HUES6 (cell line): ENCODE data around the gene FKBP1B.
"Not testable (repeated sequence)": the region's sequence is repeated elsewhere in the genome, so short reads cannot be mapped to it uniquely, and the experiment has no call there.

ENCODE experiments used
- H3K27ac ChIP-seq: 2 replicates; pipeline ENCODE4 v1.7.0; 2013; ENCODE audit warnings: low read depth, mild to moderate bottlenecking, low read length, inconsistent platforms
- H3K27me3 ChIP-seq: 2 replicates; pipeline ENCODE4 v1.6.1; 2013; ENCODE audit warnings: low read length; ENCODE audit not compliant: control insufficient read depth, insufficient read depth
- H3K36me3 ChIP-seq: 2 replicates; pipeline ENCODE4 v1.6.1; 2013; ENCODE audit warnings: low read length; ENCODE audit not compliant: control insufficient read depth, insufficient read depth
- H3K4me1 ChIP-seq: 2 replicates; pipeline ENCODE4 v1.6.1; 2013; ENCODE audit warnings: low read length; ENCODE audit not compliant: control insufficient read depth, insufficient read depth
- H3K4me3 ChIP-seq: 2 replicates; pipeline ENCODE4 v1.5.1; 2013; ENCODE audit warnings: low read depth, low read length
- H3K9ac ChIP-seq: one replicate; pipeline ENCODE4 v1.6.1; 2013; ENCODE audit warnings: mild to moderate bottlenecking, low read length
- H3K9me3 ChIP-seq: 2 replicates; pipeline ENCODE4 v1.6.1; 2013; ENCODE audit warnings: low read depth, low read length; ENCODE audit not compliant: control insufficient read depth, insufficient read depth

FKBP1B gene

DNA sequence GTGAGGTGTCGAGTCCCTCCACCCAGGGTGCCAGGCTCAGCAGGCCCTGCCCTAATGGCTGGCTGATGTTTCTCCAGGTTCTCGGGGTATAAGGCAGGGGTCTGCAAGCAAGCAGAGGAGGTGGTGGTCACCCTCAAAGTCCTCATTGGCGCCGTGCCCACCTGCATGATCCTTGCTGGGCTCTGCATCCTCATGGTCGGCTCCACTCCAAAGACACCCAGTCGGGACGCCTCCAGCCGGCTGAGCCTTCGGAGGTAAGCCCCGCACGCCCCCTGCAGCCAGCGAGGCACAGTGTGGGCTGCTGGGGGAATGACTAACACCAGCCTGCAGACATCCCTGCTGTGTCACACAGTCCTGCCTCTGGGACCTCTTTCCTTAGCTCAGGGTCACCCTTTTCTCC, 25.5 kb upstream of the FKBP1B start:
- peaks cover 23% of the 10 kb centered on the region for H3K36me3 ChIP-seq
- no peak overlapping the region for H3K9ac ChIP-seq
- H3K4me3 ChIP-seq: no peak overlapping the region
- no peaks in the 10 kb centered on the region for H3K9me3 ChIP-seq
- H3K27me3 ChIP-seq: no peaks in the 10 kb centered on the region
- H3K27ac ChIP-seq: no peak overlapping the region
- peaks cover 40% of the 10 kb centered on the region for H3K4me1 ChIP-seq

DNA sequence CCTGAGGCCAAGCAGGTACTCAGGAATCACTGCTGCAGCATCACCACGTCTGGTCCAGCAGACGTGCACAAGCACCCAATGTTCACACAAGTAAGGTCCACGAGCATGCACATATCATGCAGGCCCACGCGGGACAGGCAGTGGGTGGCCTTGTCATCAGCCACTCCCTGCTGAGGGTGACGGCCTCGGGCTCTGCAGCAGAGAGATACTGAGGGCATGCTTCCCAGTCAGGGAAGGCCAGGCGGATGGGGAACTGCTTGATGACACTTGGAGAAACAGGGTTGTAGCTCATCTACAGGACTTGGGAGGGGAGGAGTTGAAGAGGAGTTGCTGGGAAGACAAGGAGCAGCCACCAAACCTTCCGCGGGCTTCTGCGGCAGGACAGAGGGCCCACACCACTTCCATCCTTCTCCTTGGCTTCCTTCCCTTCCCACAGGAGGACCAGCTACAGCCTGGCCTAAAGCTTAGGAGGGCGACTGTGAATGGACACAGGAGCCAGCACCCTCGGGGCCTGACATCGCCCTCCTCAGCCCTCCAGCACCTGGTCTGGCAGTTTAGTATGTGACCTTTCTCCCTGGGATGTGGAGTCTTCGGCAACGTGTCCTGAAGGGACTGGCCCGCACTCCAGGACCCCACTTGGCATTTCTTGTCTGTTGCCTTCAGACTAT, 24.4 kb upstream of the FKBP1B start:
- no peak overlapping the region for H3K4me3 ChIP-seq
- H3K4me1 ChIP-seq: peaks cover 40% of the 10 kb centered on the region
- peak overlapping the region; percentile 28 for H3K9ac ChIP-seq
- peak overlapping the region; percentile 82 for H3K27ac ChIP-seq
- H3K27me3 ChIP-seq: no peaks in the 10 kb centered on the region
- H3K36me3 ChIP-seq: peaks cover 35% of the 10 kb centered on the region
- H3K9me3 ChIP-seq: no peaks in the 10 kb centered on the region

DNA sequence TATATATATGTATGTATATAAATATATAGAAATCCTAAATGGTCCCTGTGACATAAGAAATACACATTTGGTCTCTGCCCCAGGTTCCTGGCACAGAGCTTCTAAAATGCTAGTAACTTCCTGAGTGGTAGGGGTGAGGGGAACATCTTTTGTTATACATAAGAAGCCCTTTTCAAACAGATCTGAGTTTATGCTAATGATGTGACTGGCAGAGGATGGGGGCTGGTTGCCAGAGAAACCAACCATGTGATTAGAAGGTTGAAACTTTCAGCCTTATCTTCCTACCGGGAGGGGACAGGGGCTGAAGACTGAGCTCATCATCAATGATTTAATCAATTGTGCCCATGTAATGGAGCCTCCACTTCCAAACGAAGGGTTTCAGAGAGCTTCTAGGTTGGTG, 23.3 kb upstream of the FKBP1B start:
- H3K36me3 ChIP-seq: peaks cover 46% of the 10 kb centered on the region
- peaks cover 38% of the 10 kb centered on the region for H3K4me1 ChIP-seq
- H3K9ac ChIP-seq: no peak overlapping the region
- H3K27ac ChIP-seq: peak overlapping the region; percentile 82
- H3K4me3 ChIP-seq: peak overlapping the region; percentile 7; the same call in 1 of the 2 replicates
- H3K9me3 ChIP-seq: no peaks in the 10 kb centered on the region
- no peaks in the 10 kb centered on the region for H3K27me3 ChIP-seq

DNA sequence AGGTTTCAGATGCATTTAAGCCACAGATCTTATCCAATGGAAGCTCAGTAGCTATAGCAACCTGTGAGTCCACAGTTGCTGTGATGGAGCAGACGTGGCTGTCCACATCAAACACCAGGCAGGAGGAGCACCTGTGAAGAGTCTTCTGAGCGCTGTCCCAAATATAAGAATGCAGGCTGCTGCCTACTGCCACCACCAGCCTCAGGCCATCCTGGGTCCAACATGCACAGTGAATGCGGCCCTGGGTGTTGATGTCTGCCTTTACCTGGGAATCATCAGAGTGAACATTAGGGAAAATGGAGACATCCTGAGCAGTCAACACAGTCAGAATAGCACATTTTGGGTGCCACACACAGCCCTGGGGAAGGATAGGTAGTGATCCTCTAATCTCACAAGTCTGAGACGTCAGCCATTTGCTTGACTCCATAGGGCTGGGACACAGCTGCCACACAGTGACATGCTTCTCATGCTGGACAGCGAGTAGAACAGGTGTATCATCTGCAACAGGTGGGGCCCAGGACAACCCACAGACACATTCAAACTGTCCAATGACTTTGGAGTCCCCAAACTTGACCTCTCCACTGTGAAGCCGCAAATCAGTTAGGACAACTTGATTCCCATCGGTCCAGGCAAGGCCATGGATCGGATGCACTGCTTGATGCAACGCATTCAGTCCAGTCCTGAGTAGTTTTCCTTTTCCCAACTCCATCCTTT, 10.6 kb upstream of the FKBP1B start:
- no peak overlapping the region for H3K27ac ChIP-seq
- H3K4me3 ChIP-seq: no peak overlapping the region
- no peak overlapping the region for H3K9ac ChIP-seq
- H3K9me3 ChIP-seq: no peaks in the 10 kb centered on the region
- H3K4me1 ChIP-seq: no peaks in the 10 kb centered on the region
- peaks cover 33% of the 10 kb centered on the region for H3K36me3 ChIP-seq
- no peaks in the 10 kb centered on the region for H3K27me3 ChIP-seq

DNA sequence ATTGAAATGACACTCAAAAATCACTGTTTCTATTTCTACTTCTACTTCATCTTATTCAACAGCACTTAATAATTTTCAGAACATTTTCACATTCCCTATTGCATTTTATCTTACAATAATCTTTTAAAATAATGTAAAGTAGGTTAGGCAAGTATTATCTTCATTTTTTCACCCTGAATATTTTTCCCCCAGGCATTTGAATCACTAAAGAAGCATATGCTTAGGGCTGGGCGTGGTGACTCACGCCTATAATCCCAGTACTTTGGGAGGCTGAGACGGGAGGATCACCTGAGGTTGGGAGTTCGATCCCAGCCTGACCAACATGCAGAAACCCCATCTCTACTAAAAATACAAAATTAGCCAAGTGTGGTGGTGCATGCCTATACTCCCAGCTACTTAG, 9.0 kb upstream of the FKBP1B start:
- no peaks in the 10 kb centered on the region for H3K27me3 ChIP-seq
- no peaks in the 10 kb centered on the region for H3K9me3 ChIP-seq
- H3K4me1 ChIP-seq: no peaks in the 10 kb centered on the region
- H3K27ac ChIP-seq: no peak overlapping the region
- H3K9ac ChIP-seq: no peak overlapping the region
- no peak overlapping the region for H3K4me3 ChIP-seq
- peaks cover 33% of the 10 kb centered on the region for H3K36me3 ChIP-seq

DNA sequence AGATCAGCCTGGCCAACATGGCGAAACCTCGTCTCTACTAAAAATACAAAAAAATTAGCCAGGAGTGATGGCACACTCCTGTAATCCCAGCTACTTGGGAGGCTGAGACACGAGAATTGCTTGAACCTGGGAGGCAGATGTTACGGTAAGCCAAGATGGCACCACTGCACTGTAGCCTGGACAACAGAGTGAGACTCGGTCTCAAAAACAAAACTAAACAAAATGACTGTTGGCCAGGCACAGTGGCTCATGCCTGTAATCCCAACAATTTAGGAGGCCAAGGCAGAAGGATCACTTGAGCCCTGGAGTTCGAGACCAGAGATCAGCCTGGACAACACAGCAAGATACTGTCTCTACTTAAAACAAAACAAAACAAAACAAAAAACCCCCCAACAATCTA, 6.4 kb upstream of the FKBP1B start:
- H3K9me3 ChIP-seq, H3K4me3 ChIP-seq, H3K4me1 ChIP-seq, H3K27ac ChIP-seq, H3K27me3 ChIP-seq, H3K9ac ChIP-seq: not testable (repeated sequence)
- H3K36me3 ChIP-seq: peaks cover 13% of the 10 kb centered on the region

DNA sequence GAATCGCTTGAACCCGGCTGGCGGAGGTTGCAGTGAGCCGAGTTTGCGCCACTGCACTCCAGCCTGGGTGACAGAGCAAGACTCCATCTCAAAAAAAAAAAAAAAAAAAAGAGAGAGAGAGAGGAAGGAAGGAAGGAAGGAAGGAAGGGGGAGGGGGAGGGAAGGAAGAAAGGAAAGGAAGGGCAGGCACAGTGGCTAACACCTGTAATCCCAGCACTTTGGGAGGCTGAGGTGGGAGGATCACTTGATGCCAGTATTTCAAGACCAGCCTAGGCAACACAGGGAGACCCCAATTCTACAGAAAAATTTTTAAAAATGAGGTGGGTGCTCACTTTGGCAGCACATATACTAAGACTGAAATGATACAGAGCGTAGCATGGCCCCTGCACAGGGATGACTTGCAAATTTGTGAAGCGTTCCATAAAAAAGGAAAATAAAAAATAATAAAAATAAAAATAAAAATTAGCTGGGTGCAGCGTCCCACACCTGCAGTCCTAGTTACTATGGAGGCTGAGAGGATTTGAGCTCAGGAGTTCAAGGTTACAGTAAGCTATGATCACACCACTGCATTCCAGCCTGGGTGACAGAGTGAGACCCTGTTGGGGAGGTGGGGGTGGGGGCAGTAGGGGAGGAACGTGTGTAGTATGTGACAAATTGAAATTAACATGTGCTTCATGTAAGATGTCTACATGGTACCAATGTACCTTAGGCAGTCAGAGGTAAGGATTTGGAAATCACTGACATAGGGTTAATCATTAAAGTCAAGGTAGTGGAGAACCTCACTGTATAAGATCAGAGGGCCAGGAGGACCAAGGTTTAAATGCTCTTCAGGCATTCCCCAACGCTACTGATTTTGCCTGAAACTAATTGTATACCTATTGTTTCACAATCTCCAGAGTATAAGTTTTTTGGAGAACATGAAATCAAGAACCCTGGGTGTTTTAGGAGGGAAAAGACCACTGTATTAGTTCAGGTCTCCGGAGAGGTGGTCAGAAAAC, 3.7 kb upstream of the FKBP1B start:
- H3K27ac ChIP-seq: no peak overlapping the region
- H3K36me3 ChIP-seq: no peaks in the 10 kb centered on the region
- H3K4me1 ChIP-seq: 0 out of 2 replicates have a peak, but pooled peaks cover 8% of the 10 kb centered on the region
- H3K9me3 ChIP-seq: no peaks in the 10 kb centered on the region
- H3K27me3 ChIP-seq: no peaks in the 10 kb centered on the region
- H3K4me3 ChIP-seq: peak overlapping the region; percentile 80
- H3K9ac ChIP-seq: no peak overlapping the region

DNA sequence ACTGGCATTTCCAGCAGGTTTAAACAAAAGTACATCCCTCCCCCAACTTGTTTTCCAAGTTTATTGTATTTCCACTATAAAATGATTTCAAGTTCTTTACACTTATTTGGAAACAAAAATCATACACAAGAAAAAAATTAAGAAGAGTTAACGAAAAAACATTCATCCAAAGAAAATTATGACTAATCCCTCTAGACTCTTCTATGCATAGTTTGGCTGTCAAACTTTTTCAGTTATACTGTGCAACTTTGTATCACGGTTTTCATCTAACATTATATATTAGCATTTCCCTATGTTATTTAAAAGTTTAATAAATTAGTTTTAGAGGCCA, 3.0 kb upstream of the FKBP1B start:
- Histone ChIP-seq H3K9me3 (no peaks in the 10 kb centered on the region), H3K4me3 (peak overlapping the region; percentile 80), H3K4me1 (0 out of 2 replicates have a peak, but pooled peaks cover 8% of the 10 kb centered on the region), H3K36me3 (no peaks in the 10 kb centered on the region), H3K27ac (no peak overlapping the region), H3K27me3 (no peaks in the 10 kb centered on the region), H3K9ac (no peak overlapping the region)

DNA sequence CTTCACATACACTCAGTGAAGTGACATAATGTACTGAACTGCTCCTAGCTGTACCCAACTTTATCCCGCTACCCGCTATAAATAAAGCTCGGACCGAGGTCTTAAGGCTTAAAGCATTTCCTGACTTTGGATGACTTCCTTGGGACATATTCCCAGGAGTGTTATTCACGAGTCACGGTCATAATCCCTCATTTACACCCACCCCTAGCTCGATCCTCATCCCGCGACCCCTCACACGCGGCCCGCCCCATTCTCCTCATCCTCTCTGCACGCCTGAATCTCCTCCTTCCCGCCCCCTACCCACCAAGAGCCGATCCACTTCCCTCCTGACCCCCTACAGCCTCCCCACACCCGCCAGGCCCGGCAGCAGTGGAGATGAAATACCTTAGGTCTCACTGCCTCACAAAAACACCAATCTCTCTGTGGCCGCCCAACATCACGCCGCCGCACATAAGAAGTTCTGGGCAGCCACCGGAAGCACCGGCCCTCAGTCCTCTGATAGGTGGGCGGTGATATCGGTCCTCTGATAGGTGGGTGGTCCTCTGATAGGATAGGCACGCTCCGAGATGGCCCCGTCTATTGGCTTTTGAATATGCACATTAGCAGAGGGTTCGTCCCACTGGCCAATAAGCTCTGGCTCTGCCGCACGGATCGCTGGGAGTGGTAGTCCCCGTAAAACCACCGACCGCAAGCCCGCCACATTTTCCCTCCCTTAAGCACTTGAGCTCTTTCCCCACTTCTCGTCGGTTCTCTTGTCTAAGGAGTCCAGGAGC, 2.4 kb upstream of the FKBP1B start, which contains the start of gene WDCP:
WDCP (minus strand) TSS at position 462 of the 773 bp plus-strand sequence. CDS start 7,897 bp downstream, outside the sequence.
- no peaks in the 10 kb centered on the region for H3K9me3 ChIP-seq
- H3K27ac ChIP-seq: no peak within 1 kb of the TSS
- peak within 1 kb of the TSS; percentile 66 for H3K9ac ChIP-seq
- H3K27me3 ChIP-seq: no peaks in the 10 kb centered on the region
- no peaks in the 10 kb centered on the region for H3K36me3 ChIP-seq
- peak within 1 kb of the TSS; percentile 80 for H3K4me3 ChIP-seq
- H3K4me1 ChIP-seq: 0 out of 2 replicates have a peak, but pooled peaks cover 8% of the 10 kb centered on the region

DNA sequence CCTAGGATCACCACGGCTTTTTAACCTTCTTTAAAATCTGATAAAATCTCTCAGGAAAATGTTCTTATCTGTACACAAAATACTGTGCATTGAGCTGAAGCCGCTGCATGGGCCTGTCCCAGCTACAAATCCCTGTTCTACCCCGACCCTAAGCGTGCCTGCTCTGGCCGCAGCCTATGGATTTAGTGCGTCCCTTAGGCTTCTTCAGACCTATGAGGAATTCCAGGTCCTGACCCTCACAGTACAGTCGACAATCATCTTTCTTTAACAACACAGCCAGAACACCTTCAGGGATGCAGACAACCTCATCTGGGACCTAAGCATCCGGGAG, 1.9 kb upstream of the FKBP1B start:
- no peaks in the 10 kb centered on the region for H3K36me3 ChIP-seq
- H3K9me3 ChIP-seq: no peaks in the 10 kb centered on the region
- peak overlapping the region; percentile 30 for H3K4me3 ChIP-seq
- H3K27me3 ChIP-seq: no peaks in the 10 kb centered on the region
- no peak overlapping the region for H3K9ac ChIP-seq
- no peak overlapping the region for H3K27ac ChIP-seq
- H3K4me1 ChIP-seq: 0 out of 2 replicates have a peak, but pooled peaks cover 8% of the 10 kb centered on the region
